Measurements from ENCODE around the gene DRAM1.
"Not testable (repeated sequence)": the region's sequence is repeated elsewhere in the genome, so short reads cannot be mapped to it uniquely, and the experiment has no call there.

The DRAM1 gene

DNA sequence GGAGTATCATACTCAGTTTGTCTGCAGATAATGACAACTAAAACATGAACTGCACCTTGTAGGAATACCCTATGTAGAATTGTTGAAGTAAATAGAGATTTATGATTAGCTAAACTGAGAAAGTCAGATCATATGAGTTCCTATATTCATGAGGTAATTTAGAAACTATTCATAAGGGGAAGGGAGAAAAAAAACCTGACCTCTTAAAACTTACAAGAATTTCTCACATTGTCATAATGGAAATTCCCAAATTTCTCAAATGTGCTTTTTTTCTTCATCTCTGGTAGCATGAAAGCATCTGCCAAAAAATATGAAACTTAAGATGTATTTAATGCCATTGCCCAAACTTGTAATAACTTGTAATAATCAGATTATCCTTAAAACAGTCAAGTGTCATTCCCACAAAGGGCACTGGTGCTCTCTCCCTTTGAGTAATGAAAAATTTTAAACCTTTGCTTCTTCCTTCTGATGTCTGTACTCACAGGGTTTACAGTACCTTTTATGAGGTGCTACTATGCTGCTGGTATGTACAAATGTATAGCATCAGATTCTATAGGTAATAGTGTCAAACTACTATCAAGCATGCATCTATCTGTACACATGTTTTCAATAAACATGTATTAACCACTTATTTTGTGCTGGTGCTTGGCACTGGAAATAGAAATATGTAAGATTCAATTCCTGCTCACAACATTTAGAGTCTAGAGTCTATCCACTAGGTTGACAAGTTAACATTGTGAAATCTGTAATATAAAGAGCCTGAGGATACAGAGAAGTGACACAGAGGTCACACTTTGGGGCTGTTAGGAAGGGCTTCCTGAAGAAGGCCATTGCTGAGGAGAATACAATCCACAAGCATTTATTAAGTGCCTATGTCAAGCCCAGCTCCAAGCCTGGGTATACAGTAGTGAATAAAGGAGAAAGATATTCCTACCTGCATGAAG, 17.4 kb upstream of the DRAM1 start:
- TF ChIP-seq, protein P1, sequence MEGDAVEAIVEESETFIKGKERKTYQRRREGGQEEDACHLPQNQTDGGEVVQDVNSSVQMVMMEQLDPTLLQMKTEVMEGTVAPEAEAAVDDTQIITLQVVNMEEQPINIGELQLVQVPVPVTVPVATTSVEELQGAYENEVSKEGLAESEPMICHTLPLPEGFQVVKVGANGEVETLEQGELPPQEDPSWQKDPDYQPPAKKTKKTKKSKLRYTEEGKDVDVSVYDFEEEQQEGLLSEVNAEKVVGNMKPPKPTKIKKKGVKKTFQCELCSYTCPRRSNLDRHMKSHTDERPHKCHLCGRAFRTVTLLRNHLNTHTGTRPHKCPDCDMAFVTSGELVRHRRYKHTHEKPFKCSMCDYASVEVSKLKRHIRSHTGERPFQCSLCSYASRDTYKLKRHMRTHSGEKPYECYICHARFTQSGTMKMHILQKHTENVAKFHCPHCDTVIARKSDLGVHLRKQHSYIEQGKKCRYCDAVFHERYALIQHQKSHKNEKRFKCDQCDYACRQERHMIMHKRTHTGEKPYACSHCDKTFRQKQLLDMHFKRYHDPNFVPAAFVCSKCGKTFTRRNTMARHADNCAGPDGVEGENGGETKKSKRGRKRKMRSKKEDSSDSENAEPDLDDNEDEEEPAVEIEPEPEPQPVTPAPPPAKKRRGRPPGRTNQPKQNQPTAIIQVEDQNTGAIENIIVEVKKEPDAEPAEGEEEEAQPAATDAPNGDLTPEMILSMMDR (IDR thresholded peaks at IDR 0.05; ENCODE audit: low read depth, low read length, missing control alignments): no peak
- DNase-seq (ENCODE audit: low read depth): no peak
- no peak overlapping the region for H3K4me3 ChIP-seq (ENCODE audit: low read depth, low read length)

DNA sequence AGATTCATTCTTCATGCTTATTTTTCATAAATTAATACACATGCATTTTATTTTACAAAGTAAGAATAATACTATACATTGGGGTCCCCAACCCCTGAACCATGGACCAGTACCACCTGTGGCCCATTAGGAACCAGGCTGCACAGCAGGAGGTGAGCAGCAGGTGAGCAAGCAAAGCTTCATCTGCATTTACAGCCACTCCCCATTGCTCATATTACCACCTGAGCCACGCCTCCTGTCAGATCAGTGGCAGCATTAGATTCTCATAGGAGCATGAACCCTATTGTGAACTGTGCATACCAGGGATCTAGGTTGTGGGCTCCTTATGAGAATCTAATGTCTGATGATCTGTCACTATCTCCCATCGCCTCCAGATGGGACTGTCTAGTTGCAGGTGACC, 15.7 kb upstream of the DRAM1 start:
- not testable (repeated sequence) for DNase-seq (ENCODE audit: low read depth); H3K4me3 ChIP-seq (ENCODE audit: low read depth, low read length)

DNA sequence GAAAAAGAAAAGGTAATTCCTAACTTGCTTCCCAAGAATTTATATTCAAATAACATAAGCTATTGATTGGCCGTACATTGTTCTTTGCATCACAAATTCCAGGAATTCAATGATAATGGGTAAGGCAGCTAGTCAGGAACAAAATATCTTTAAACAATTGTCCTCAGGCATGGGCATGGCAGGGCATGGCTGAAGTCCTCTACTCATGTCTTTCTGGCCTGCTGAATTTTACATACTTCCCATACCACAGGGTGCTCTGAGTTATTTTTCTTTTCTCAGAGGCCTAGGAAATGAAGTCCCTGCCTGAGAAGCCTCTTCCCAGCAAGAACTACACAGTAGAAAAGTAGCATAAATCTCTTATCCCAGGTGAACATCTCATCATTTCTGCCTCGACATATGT, 15.1 kb upstream of the DRAM1 start:
- DNase-seq (ENCODE audit: low read depth): no peak
- H3K4me3 ChIP-seq (ENCODE audit: low read depth, low read length): no peak overlapping the region
- TF ChIP-seq, protein P1 (IDR thresholded peaks at IDR 0.05; ENCODE audit: low read depth, low read length, missing control alignments): no peak

DNA sequence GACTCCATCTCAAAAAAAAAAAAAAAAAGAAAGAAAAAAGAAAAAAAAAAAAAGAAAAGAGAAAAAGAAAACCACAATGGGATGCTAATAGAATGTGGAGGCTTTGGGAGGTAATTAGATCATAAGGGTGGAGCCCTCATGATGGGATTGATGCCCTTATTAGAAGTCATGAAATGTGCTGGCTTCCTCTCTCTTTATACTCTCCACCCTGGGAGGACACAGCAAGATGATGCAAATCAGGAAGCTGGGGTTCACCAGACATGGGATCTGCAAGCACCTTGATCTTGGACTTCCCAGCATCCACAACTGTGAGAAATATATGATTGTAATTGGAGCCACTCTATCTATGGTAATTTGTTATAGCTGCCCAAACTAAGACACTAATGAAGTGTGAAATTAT, 13.4 kb upstream of the DRAM1 start:
- no peak for DNase-seq (ENCODE audit: low read depth)
- TF ChIP-seq, protein P1 (IDR thresholded peaks at IDR 0.05; ENCODE audit: low read depth, low read length, missing control alignments): no peak
- H3K4me3 ChIP-seq (ENCODE audit: low read depth, low read length): no peak overlapping the region

DNA sequence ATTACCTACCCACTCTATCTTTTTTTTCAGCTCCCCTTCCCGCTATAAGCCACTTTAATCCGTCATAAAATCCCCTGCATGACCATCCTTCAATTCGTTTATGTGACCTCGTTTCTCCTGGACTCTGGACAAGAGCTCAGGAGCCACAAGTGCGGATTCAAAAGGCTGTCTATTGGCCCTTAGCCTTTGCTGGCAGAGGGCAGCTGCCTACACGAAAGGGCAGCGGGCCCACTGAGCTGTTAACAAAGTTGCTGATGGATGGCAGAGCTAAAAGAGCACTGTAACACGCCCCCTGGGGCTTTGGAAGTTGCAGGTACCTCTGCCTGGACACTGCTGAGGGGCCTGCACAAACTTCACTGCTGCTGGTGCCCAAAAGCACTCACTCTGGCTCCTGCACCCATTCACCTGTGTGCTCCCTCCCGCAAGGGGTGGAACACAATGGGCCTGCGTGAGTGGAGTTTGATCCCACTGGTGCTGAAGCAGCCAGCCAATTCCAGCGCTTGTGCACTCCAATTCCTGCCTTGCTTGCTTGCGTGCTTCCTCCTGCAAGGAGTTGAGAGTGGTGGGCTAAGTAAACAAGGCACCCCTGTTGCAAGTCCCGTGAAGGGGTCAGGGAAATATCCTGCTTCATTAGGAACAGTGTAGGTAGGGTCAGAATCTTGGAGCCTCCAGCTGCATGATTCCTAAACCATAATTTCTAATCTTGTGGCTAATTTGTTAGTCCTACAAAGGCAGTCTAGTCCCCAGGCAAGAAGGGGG, 10.6 kb upstream of the DRAM1 start:
- H3K4me3 ChIP-seq (ENCODE audit: low read depth, low read length): no peak overlapping the region
- TF ChIP-seq, protein P1 (IDR thresholded peaks at IDR 0.05; ENCODE audit: low read depth, low read length, missing control alignments): no peak
- no peak for DNase-seq (ENCODE audit: low read depth)

DNA sequence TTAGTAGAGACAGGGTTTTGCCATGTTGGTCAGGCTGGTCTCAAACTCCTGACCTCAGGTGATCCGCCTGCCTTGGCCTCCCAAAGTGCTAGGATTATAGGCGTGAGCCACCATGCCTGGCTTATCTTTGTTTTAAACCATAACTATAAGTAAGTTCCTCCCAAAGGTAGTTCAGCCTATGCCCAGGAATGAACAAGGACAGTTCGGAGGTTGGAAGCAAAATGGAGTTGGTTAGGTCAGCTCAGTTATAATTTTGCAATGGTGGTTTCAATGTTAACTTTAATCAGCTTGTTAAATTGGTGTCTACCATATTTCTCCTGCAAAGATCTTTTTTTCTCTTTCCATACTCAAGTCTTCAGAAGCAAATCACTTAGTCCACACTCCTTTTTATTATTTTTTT, 9.8 kb upstream of the DRAM1 start:
- not testable (repeated sequence) for DNase-seq (ENCODE audit: low read depth); H3K4me3 ChIP-seq (ENCODE audit: low read depth, low read length)

DNA sequence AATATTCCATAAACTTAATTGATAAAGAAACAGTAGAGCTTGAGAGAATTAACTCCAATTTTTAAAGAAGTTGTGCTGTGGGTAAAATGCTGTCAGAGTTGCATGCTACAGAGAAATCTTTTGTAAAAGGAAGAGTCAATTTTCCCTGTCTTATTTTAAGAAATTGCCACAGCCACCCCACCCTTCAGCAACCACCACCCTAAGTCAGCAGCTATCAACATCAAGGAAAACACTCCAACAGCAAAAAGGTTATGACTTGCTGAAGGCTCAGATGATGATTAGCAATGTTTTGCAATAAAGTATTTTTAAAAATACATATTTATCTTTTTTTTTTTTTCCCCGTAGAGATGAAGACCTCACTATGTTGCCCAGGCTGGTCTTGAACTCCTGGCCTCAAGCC, 6.5 kb upstream of the DRAM1 start:
- DNase-seq (ENCODE audit: low read depth): no peak
- TF ChIP-seq, protein P1 (IDR thresholded peaks at IDR 0.05; ENCODE audit: low read depth, low read length, missing control alignments): no peak
- H3K4me3 ChIP-seq (ENCODE audit: low read depth, low read length): no peak overlapping the region
